SJSA1 (cell line): ENCODE measurements around the gene SAMM50. TPM values are rescaled to one million over a fixed set of nuclear protein-coding genes. Genes with fewer than 3 reads are reported as not detected.

ENCODE experiments used
- DNase-seq, 2 experiments: peaks; one replicate each; pipeline ENCODE4 v3.0.0-alpha.2; 2015 to 2020; ENCODE audit warnings: low spot score in 2 of 2, low read depth in 1 of 2
- H3K27ac ChIP-seq: fragments of 250-450 bp; sonication (Bioruptor Pico); 2 replicates; pipeline ENCODE4 v1.5.1; 2020; ENCODE audit warnings: mild to moderate bottlenecking, moderate library complexity
- H3K27me3 ChIP-seq: fragments of 250-450 bp; sonication (Bioruptor Pico); replicated peaks from 2 replicates; pipeline ENCODE4 v1.5.1; 2020; ENCODE audit warnings: mild to moderate bottlenecking, moderate library complexity
- H3K36me3 ChIP-seq: fragments of 250-450 bp; sonication (Bioruptor Pico); 2 replicates; pipeline ENCODE4 v1.5.1; 2020; ENCODE audit warnings: mild to moderate bottlenecking
- H3K4me1 ChIP-seq: fragments of 250-450 bp; sonication (Bioruptor Pico); replicated peaks from 2 replicates; pipeline ENCODE4 v1.6.1; 2021; ENCODE audit warnings: mild to moderate bottlenecking
- H3K4me3 ChIP-seq: fragments of 250-450 bp; sonication (Bioruptor Pico); 2 replicates; pipeline ENCODE4 v1.5.1; 2020; ENCODE audit warnings: mild to moderate bottlenecking
- H3K9me3 ChIP-seq: fragments of 250-450 bp; sonication (Bioruptor Pico); replicated peaks from 2 replicates; pipeline ENCODE4 v1.5.1; 2020; ENCODE audit warnings: mild to moderate bottlenecking
- total RNA-seq: library from RNA; depleted of rRNA; stranded (reverse); fragments of >200 nt; shearing (Covaris generic); gene quantifications from 2 replicates; pipeline ENCODE4 v1.2.3, GENCODE V29; 2014

The SAMM50 gene
- total RNA-seq, 1 experiment from 2014 or later = 46.3 TPM

- H3K9me3 ChIP-seq = no peaks in the 10 kb centered on the region
- H3K4me3 ChIP-seq = no peak overlapping the region
- DNase-seq = no peak
- H3K27me3 ChIP-seq = no peaks in the 10 kb centered on the region
- H3K36me3 ChIP-seq = peaks cover 94% of the 10 kb centered on the region
- no peak overlapping the region for H3K27ac ChIP-seq
- peaks cover 26% of the 10 kb centered on the region for H3K4me1 ChIP-seq
These were observed 38.8 kb downstream of the SAMM50 start for GRCh38 chr22:43994006-43994405.

GRCh38 chr22:43994416-43994815, 39.2 kb downstream of the SAMM50 start:
- H3K36me3 ChIP-seq = peaks cover 94% of the 10 kb centered on the region
- H3K4me3 ChIP-seq = no peak overlapping the region
- H3K27me3 ChIP-seq = no peaks in the 10 kb centered on the region
- H3K27ac ChIP-seq = no peak overlapping the region
- no peaks in the 10 kb centered on the region for H3K9me3 ChIP-seq
- DNase-seq = no peak
- peaks cover 26% of the 10 kb centered on the region for H3K4me1 ChIP-seq

GRCh38 chr22:43995057-43995685, 39.9 kb downstream of the SAMM50 start:
- no peak overlapping the region for H3K4me3 ChIP-seq
- H3K9me3 ChIP-seq = no peaks in the 10 kb centered on the region
- no peaks in the 10 kb centered on the region for H3K27me3 ChIP-seq

GRCh38 chr22:43995798-43996169, 40.5 kb downstream of the SAMM50 start:
- no peak for DNase-seq
- no peak overlapping the region for H3K4me3 ChIP-seq
- H3K9me3 ChIP-seq = no peaks in the 10 kb centered on the region
- H3K4me1 ChIP-seq = peaks cover 22% of the 10 kb centered on the region
- H3K36me3 ChIP-seq = peaks cover 83% of the 10 kb centered on the region
- H3K27ac ChIP-seq = no peak overlapping the region
- H3K27me3 ChIP-seq = no peaks in the 10 kb centered on the region

More at GRCh38 chr22:43995057-43995685, 39.9 kb downstream of the SAMM50 start:
- peaks cover 86% of the 10 kb centered on the region for H3K36me3 ChIP-seq
- DNase-seq = no peak
- no peak overlapping the region for H3K27ac ChIP-seq
- H3K4me1 ChIP-seq = peaks cover 26% of the 10 kb centered on the region

GRCh38 chr22:43996170-43996980, 41.1 kb downstream of the SAMM50 start:
- H3K9me3 ChIP-seq = no peaks in the 10 kb centered on the region
- peaks cover 21% of the 10 kb centered on the region for H3K4me1 ChIP-seq
- DNase-seq = no peak
- H3K27me3 ChIP-seq = no peaks in the 10 kb centered on the region
- H3K36me3 ChIP-seq = peaks cover 78% of the 10 kb centered on the region
- H3K4me3 ChIP-seq = no peak overlapping the region
- H3K27ac ChIP-seq = no peak overlapping the region

GRCh38 chr22:43996981-43997265, 41.7 kb downstream of the SAMM50 start:
- Histone ChIP-seq H3K36me3 (peaks cover 73% of the 10 kb centered on the region), H3K27ac (no peak overlapping the region), H3K4me1 (peaks cover 15% of the 10 kb centered on the region), H3K4me3 (no peak overlapping the region), H3K27me3 (no peaks in the 10 kb centered on the region), H3K9me3 (no peaks in the 10 kb centered on the region)
- no peak for DNase-seq

- Histone ChIP-seq H3K27me3 (no peaks in the 10 kb centered on the region), H3K9me3 (no peaks in the 10 kb centered on the region), H3K4me3 (no peak overlapping the region), H3K36me3 (peaks cover 56% of the 10 kb centered on the region), H3K4me1 (no peaks in the 10 kb centered on the region; the same call in 1 of the 2 replicates), H3K27ac (no peak overlapping the region)
- DNase-seq = no peak
These were observed 43.5 kb downstream of the SAMM50 start for GRCh38 chr22:43998679-43999264.

GRCh38 chr22:43999378-43999777, 44.1 kb downstream of the SAMM50 start:
- Histone ChIP-seq H3K27ac (no peak overlapping the region), H3K36me3 (peaks cover 50% of the 10 kb centered on the region), H3K9me3 (no peaks in the 10 kb centered on the region), H3K4me1 (no peaks in the 10 kb centered on the region), H3K4me3 (no peak overlapping the region), H3K27me3 (no peaks in the 10 kb centered on the region)
- no peak for DNase-seq

GRCh38 chr22:44000123-44000522, 44.9 kb downstream of the SAMM50 start:
- Histone ChIP-seq H3K27me3 (no peaks in the 10 kb centered on the region), H3K4me1 (no peaks in the 10 kb centered on the region), H3K9me3 (no peaks in the 10 kb centered on the region), H3K4me3 (no peak overlapping the region), H3K36me3 (peaks cover 42% of the 10 kb centered on the region), H3K27ac (no peak overlapping the region)
- no peak for DNase-seq

GRCh38 chr22:44001521-44001920, 46.3 kb downstream of the SAMM50 start:
- Histone ChIP-seq H3K9me3 (0 out of 2 replicates have a peak, but pooled peaks cover 4% of the 10 kb centered on the region), H3K27me3 (no peaks in the 10 kb centered on the region), H3K4me3 (no peak overlapping the region), H3K4me1 (no peaks in the 10 kb centered on the region), H3K36me3 (peaks cover 30% of the 10 kb centered on the region), H3K27ac (no peak overlapping the region)
- no peak for DNase-seq

GRCh38 chr22:44002324-44002723, 47.1 kb downstream of the SAMM50 start:
- no peak for DNase-seq
- Histone ChIP-seq H3K27ac (no peak overlapping the region), H3K4me1 (no peaks in the 10 kb centered on the region), H3K36me3 (peaks cover 22% of the 10 kb centered on the region), H3K27me3 (no peaks in the 10 kb centered on the region), H3K9me3 (0 out of 2 replicates have a peak, but pooled peaks cover 4% of the 10 kb centered on the region), H3K4me3 (no peak overlapping the region)

- no peak overlapping the region for H3K4me3 ChIP-seq
- H3K36me3 ChIP-seq = peaks cover 15% of the 10 kb centered on the region
- no peaks in the 10 kb centered on the region for H3K27me3 ChIP-seq
- 0 out of 2 replicates have a peak, but pooled peaks cover 4% of the 10 kb centered on the region for H3K9me3 ChIP-seq
- DNase-seq = no peak
- H3K27ac ChIP-seq = no peak overlapping the region
- no peaks in the 10 kb centered on the region for H3K4me1 ChIP-seq
These were observed 47.8 kb downstream of the SAMM50 start for GRCh38 chr22:44002997-44003396.

GRCh38 chr22:44003405-44004103, 48.3 kb downstream of the SAMM50 start:
- Histone ChIP-seq H3K4me3 (no peak overlapping the region), H3K36me3 (peaks cover 9% of the 10 kb centered on the region; the same call in 1 of the 2 replicates), H3K27me3 (no peaks in the 10 kb centered on the region), H3K27ac (no peak overlapping the region), H3K9me3 (0 out of 2 replicates have a peak, but pooled peaks cover 4% of the 10 kb centered on the region), H3K4me1 (no peaks in the 10 kb centered on the region)
- DNase-seq = no peak

GRCh38 chr22:44004104-44004460, 48.8 kb downstream of the SAMM50 start:
- H3K9me3 ChIP-seq = 0 out of 2 replicates have a peak, but pooled peaks cover 4% of the 10 kb centered on the region
- H3K36me3 ChIP-seq = peaks cover 4% of the 10 kb centered on the region; the same call in 1 of the 2 replicates
- no peak for DNase-seq
- H3K4me1 ChIP-seq = no peaks in the 10 kb centered on the region
- no peak overlapping the region for H3K27ac ChIP-seq
- H3K4me3 ChIP-seq = no peak overlapping the region
- H3K27me3 ChIP-seq = no peaks in the 10 kb centered on the region
